Mesothelial cell of epicardium (in vitro differentiated cells): ENCODE measurements around the gene URB1. TPM values are rescaled to one million over a fixed set of nuclear protein-coding genes. Genes with fewer than 3 reads are reported as not detected.

ENCODE experiments used
- DNase-seq, 2 experiments: peaks; one replicate each; pipeline ENCODE4 v3.0.0; 2021; ENCODE audit warnings: low spot score in 2 of 2; ENCODE audit not compliant: unreplicated experiment in 2 of 2
- H3K27ac Mint-ChIP-seq: 2 replicates; pipeline ENCODE4 v1.8.0; 2021; ENCODE audit warnings: mixed read lengths
- H3K27me3 Mint-ChIP-seq: 2 replicates; pipeline ENCODE4 v1.8.0; 2021; ENCODE audit warnings: low read depth, mixed read lengths
- H3K36me3 Mint-ChIP-seq: 2 replicates; pipeline ENCODE4 v1.8.0; 2021; ENCODE audit warnings: mixed read lengths
- H3K4me1 Mint-ChIP-seq: 2 replicates; pipeline ENCODE4 v1.8.0; 2021; ENCODE audit warnings: mixed read lengths
- H3K4me3 Mint-ChIP-seq: 2 replicates; pipeline ENCODE4 v1.8.0; 2021; ENCODE audit warnings: mild to moderate bottlenecking, moderate library complexity, mixed read lengths
- H3K9me3 Mint-ChIP-seq: 2 replicates; pipeline ENCODE4 v1.8.0; 2021; ENCODE audit warnings: mixed read lengths
- total RNA-seq: library from RNA; stranded (reverse); gene quantifications from 3 replicates; pipeline ENCODE4 v1.2.1, GENCODE V29; 2021
- TF ChIP-seq, protein P1 (sequence below): fragments of 200-600 bp; sonication (generic); IDR thresholded peaks from one replicate; pipeline ENCODE4 v1.5.0; 2021; ENCODE audit warnings: antibody characterized with exemption; ENCODE audit not compliant: unreplicated experiment

Gene URB1
- total RNA-seq, 1 donor from 2014 or later, result 21.8 TPM

DNA sequence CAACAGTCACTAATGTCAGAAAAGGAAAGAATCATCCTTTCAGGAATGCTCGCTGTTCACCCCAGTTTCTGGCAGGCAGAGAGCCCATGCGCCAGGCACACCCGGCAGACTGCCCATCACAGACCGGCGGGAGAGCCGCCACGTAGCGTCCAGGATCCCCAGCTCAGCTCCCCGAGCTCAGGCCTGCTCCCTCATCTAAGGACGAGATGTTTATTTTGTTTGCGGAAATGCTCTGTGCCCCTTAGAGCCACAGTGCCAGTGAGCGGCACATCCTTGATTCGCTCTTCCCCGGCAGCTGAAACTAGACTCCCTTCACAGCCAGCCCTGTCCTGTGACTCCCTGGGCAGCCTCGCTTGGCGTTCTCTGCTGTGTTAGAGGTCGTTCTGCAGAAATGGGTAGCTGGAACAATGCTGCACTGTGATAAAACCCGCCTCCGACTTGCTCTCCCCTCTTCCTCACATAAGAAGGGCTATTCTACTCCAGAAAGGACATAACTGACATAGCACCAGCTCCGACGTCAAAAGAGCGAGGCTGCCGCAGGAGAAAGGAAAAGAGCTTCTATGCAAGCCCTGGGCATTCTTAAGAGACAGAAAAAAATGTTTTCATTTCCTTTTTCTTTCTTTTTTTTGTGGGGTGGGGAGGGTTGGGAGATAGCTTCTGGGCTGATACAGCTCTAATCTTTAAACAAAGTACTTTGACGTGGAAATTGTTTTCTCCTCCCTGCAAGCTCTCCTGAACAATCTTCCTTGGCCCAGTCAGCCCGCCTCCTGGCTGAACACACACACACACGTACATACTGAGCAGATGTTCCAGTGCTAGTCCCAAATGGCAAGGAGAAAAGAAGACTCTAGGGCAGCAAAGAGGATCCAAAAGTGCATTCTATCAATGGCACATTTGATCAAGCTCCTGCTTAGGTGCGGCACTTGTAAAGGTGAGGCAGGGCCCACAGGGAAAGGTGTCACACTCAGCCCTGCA lies 56.9 kb downstream of the URB1 start:
- H3K27ac Mint-ChIP-seq, result no peak overlapping the region
- no peaks in the 10 kb centered on the region for H3K27me3 Mint-ChIP-seq
- H3K36me3 Mint-ChIP-seq, result peaks cover 59% of the 10 kb centered on the region
- H3K4me1 Mint-ChIP-seq, result no peaks in the 10 kb centered on the region
- DNase-seq, result peak in 1 of 2 experiments; percentile 26
- peaks cover 5% of the 10 kb centered on the region for H3K9me3 Mint-ChIP-seq
- H3K4me3 Mint-ChIP-seq, result no peak overlapping the region
- TF ChIP-seq, protein P1, sequence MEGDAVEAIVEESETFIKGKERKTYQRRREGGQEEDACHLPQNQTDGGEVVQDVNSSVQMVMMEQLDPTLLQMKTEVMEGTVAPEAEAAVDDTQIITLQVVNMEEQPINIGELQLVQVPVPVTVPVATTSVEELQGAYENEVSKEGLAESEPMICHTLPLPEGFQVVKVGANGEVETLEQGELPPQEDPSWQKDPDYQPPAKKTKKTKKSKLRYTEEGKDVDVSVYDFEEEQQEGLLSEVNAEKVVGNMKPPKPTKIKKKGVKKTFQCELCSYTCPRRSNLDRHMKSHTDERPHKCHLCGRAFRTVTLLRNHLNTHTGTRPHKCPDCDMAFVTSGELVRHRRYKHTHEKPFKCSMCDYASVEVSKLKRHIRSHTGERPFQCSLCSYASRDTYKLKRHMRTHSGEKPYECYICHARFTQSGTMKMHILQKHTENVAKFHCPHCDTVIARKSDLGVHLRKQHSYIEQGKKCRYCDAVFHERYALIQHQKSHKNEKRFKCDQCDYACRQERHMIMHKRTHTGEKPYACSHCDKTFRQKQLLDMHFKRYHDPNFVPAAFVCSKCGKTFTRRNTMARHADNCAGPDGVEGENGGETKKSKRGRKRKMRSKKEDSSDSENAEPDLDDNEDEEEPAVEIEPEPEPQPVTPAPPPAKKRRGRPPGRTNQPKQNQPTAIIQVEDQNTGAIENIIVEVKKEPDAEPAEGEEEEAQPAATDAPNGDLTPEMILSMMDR, result no peak

DNA sequence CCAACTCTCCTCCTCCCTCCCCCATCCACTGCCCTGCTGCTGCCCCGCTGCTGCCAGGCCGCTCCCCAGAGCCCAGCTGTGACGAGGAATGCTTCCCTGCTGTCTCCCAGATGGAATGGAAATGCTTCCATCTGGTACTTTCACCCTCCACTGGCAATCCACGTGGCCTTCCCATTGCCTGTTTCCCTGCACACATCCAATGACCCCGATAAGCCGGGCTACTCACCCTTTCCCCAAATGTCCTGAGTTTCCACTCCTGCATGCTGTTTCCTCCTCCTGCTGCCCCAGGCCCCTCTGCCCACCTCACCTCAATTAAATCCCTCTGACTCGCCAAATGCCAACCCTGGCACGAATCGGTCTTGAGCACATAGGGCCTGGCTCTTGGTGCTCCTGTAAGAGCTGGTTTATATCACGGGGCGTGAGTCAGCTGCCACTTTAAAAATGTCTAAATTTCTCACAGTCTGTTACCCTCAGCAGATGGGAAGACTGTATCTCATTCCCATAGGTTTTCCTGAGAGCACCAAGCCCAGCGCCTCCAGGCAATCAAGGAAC lies 57.8 kb downstream of the URB1 start:
- H3K4me1 Mint-ChIP-seq, result no peaks in the 10 kb centered on the region
- H3K27me3 Mint-ChIP-seq, result no peaks in the 10 kb centered on the region
- TF ChIP-seq, protein P1, result no peak
- peaks cover 53% of the 10 kb centered on the region for H3K36me3 Mint-ChIP-seq
- H3K4me3 Mint-ChIP-seq, result no peak overlapping the region
- peaks cover 5% of the 10 kb centered on the region for H3K9me3 Mint-ChIP-seq
- no peak overlapping the region for H3K27ac Mint-ChIP-seq
- DNase-seq, result peak in 1 of 2 experiments; percentile 33

DNA sequence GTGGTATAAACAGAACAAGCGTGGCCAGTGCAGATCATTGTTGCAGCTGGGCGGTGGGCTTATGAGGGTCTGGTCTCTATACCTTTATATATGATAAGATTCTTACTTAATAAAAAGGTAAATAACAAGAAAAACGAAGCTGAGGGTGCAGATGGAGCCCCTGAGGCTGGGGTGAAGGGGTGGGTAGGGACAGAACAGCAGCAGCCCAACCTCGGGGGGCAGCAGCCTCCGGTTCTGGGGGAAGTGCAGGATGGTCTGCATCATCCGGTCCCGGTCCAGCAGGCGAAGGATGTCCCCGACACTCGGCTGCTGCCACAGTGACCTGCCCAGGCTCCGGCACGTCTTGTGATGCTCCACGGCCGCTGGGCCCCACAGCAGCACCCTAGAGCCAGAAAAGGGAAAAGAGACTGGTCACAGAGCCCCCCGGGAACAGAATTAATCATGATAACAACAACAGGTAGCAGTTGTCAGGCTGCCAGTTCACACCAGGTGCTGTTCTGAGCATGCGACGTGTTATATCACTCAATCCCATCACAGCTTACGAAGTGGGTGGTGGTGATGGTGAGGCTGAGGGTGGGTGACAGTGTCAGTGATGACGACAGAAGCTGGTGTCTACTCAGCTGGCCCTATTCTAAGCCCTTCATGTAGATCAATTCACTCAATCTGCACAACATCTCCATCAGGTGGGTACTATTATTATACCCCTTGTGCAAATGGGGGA lies 58.7 kb downstream of the URB1 start:
- H3K27ac Mint-ChIP-seq, result no peak overlapping the region
- peaks cover 54% of the 10 kb centered on the region for H3K36me3 Mint-ChIP-seq
- peaks cover 4% of the 10 kb centered on the region for H3K4me1 Mint-ChIP-seq
- peaks cover 5% of the 10 kb centered on the region for H3K9me3 Mint-ChIP-seq
- TF ChIP-seq, protein P1, result no peak
- H3K4me3 Mint-ChIP-seq, result no peak overlapping the region
- peak in 1 of 2 experiments; percentile 31 for DNase-seq
- no peaks in the 10 kb centered on the region for H3K27me3 Mint-ChIP-seq

DNA sequence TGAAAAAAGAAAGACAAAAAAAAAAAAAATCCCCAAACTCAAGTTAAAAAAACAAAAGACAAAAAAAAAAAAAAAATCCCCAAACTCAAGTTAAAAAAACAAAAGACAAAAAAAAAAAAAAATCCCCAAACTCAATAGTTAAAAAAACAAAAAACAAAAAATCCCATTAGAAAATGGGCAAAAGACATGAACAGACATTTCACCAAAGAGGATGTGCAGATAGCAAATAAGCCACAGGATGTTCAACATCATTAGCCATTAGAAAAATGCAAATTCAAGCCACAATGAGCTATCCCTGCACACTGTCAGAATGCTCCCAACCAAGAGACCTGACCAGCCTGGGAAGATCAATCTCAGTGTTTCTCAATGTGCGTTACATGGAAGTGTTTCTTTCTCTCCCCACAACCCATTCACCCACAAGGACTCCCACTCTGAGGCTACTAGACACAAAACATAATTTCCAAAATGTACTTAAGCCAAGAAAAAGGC lies 60.3 kb downstream of the URB1 start:
- Mint-ChIP-seq H3K36me3 (peaks cover 53% of the 10 kb centered on the region), H3K27ac (no peak overlapping the region), H3K27me3 (no peaks in the 10 kb centered on the region), H3K9me3 (peaks cover 10% of the 10 kb centered on the region), H3K4me1 (peaks cover 4% of the 10 kb centered on the region), H3K4me3 (no peak overlapping the region)
- TF ChIP-seq, protein P1, result no peak
- DNase-seq, result no peak

DNA sequence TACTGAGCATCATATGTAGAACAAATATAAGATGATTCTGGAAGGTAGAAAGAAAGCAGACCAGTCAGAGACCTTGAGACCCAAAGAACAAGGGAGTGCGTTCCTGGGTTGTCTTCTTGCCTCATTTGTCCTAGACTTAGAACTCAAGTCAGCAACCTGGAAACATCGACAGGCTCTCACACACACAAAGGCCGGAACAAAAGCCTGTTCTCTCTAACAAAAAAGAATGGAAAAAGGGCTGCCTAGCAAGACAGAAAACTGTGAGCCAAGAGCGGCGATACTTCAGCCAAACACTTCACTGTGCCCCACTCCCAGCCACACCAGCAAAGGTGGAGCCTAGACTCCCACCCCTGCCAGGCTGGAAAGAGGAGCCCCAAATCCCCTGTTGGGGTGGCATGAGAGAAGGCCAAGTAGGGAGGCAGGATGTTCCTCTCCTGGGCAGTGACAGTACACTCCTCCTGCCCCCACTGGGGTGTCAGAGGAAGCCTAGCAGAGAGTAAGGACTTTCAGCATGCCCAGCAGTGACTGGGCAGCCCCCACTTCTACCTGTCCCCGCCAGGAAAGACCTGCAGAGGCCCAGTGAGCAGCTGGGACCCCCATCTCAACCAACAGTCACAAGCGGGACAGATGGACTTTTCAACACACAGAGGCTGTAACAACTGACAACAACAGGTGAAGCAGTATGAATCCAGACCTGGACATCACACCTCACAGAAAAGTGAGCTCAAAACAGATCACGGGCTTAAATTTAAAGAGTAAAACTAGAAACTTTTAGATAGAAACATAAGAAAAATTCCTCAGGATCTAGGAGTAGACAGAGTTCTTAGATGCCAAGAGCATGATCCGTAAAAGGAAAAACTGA lies 61.1 kb downstream of the URB1 start:
- peaks cover 12% of the 10 kb centered on the region for H3K9me3 Mint-ChIP-seq
- no peak overlapping the region for H3K4me3 Mint-ChIP-seq
- H3K27me3 Mint-ChIP-seq, result no peaks in the 10 kb centered on the region
- TF ChIP-seq, protein P1, result no peak
- DNase-seq, result no peak
- H3K36me3 Mint-ChIP-seq, result peaks cover 62% of the 10 kb centered on the region
- H3K27ac Mint-ChIP-seq, result no peak overlapping the region
- peaks cover 4% of the 10 kb centered on the region for H3K4me1 Mint-ChIP-seq
